ENCODE results near the gene MOK.

MOK gene

GRCh38 chr14:102258136-102258535 lies 46.8 kb downstream of the MOK start:
- no peak for DNase-seq (ENCODE audit: low read depth)
- no peak for TF ChIP-seq CTCF (IDR thresholded peaks at IDR 0.05; ENCODE audit: control insufficient read depth, insufficient read depth, low read depth, low read length, missing control alignments)
- no peak overlapping the region for H3K4me3 ChIP-seq (ENCODE audit: control insufficient read depth, low read depth, low read length)

GRCh38 chr14:102256716-102257115 lies 48.2 kb downstream of the MOK start:
- H3K4me3 ChIP-seq (ENCODE audit: control insufficient read depth, low read depth, low read length), result no peak overlapping the region
- TF ChIP-seq CTCF (IDR thresholded peaks at IDR 0.05; ENCODE audit: control insufficient read depth, insufficient read depth, low read depth, low read length, missing control alignments), result no peak
- no peak for DNase-seq (ENCODE audit: low read depth)

DNA sequence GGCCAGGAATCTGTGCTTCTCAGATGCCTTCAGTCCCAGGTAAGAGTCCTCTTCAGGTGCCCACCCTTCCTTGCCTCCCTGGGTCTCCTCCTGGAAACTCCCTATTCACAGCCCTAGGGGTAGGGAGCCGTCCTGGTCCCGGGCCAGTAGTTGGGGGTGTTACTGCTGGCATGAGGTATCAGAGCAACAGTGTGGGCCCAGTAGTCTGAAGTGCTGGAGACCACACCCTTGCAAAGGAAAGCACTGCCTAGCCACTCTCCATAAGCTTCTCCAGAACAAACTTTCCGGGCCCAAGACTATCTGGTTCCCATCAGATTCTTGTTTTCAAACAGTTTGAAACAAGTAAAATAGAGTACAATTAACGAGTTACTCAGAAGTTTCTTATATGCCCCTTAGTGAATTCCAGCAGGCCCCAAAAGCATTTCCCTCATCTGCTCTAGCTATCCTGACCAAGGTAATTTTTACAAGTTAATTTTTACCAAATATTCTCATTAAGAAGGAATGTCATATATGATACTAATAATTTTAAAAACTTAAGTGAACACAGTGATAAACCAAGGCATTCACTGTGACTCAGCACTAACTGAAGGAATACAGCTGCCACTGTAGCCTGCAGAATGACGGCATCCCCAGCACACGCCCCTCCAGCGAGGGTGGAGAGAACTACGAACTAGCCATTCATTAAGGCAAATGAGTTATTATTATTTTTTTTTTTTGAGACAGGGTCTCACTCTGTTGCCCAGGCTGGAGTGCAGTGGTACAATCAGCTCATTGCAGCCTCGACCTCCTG lies 49.4 kb downstream of the MOK start:
- DNase-seq (ENCODE audit: low read depth), result no peak
- no peak overlapping the region for H3K4me3 ChIP-seq (ENCODE audit: control insufficient read depth, low read depth, low read length)

GRCh38 chr14:102252834-102253801 lies 51.8 kb downstream of the MOK start:
- no peak overlapping the region for H3K4me3 ChIP-seq (ENCODE audit: control insufficient read depth, low read depth, low read length)
- no peak for DNase-seq (ENCODE audit: low read depth)
- TF ChIP-seq CTCF (IDR thresholded peaks at IDR 0.05; ENCODE audit: control insufficient read depth, insufficient read depth, low read depth, low read length, missing control alignments), result no peak

More for the DNA sequence above, 49.4 kb downstream of the MOK start:
- no peak for TF ChIP-seq CTCF (IDR thresholded peaks at IDR 0.05; ENCODE audit: control insufficient read depth, insufficient read depth, low read depth, low read length, missing control alignments)

GRCh38 chr14:102251161-102251560 lies 53.8 kb downstream of the MOK start:
- TF ChIP-seq CTCF (IDR thresholded peaks at IDR 0.05; ENCODE audit: control insufficient read depth, insufficient read depth, low read depth, low read length, missing control alignments), result no peak
- H3K4me3 ChIP-seq (ENCODE audit: control insufficient read depth, low read depth, low read length), result no peak overlapping the region

GRCh38 chr14:102250636-102251035 lies 54.3 kb downstream of the MOK start:
- no peak for DNase-seq (ENCODE audit: low read depth)
- H3K4me3 ChIP-seq (ENCODE audit: control insufficient read depth, low read depth, low read length), result no peak overlapping the region
- TF ChIP-seq CTCF (IDR thresholded peaks at IDR 0.05; ENCODE audit: control insufficient read depth, insufficient read depth, low read depth, low read length, missing control alignments), result no peak

More at GRCh38 chr14:102251161-102251560, 53.8 kb downstream of the MOK start:
- DNase-seq (ENCODE audit: low read depth), result no peak
